OCI-LY7 (cell line): ENCODE results near the gene DAPK2. TPM values are rescaled to one million over a fixed set of nuclear protein-coding genes. Genes with fewer than 3 reads are reported as not detected.

Source experiments
- BruUV-seq: library from RNA; stranded (reverse); fragments of 400-500 nt; replicated peaks from 2 replicates; lab custom pipeline; 2021; lab: Mats Ljungman, UMichigan
- CTCF ChIA-PET: fragments of 300-600 bp; sonication (Branson Sonifier 250); formaldehyde crosslinking; loops from one replicate; lab custom pipeline; 2022; ENCODE audit warnings: antibody characterized with exemption; ENCODE audit not compliant: unreplicated experiment; lab: Charles Lee
- POLR2A ChIA-PET: fragments of 300-600 bp; sonication (Branson Sonifier 250); formaldehyde crosslinking; loops from one replicate; lab custom pipeline; 2022; ENCODE audit warnings: antibody characterized with exemption; lab: Charles Lee
- DNase-seq: peaks from one replicate; pipeline ENCODE4 v3.0.0-alpha.2; 2015; ENCODE audit warnings: low spot score
- H2AFZ ChIP-seq: fragments of 200-600 bp; sonication (generic), shearing (Covaris generic); 2 replicates; pipeline ENCODE4 v1.6.1; 2014; ENCODE audit warnings: mild to moderate bottlenecking, antibody characterized with exemption, low read length, moderate library complexity
- H3K27ac ChIP-seq: fragments of 200-600 bp; sonication (generic); 2 replicates; pipeline ENCODE4 v1.5.1; 2014; ENCODE audit warnings: mixed run types, low read depth, mild to moderate bottlenecking, moderate library complexity, low read length, inconsistent platforms; ENCODE audit not compliant: poor library complexity, severe bottlenecking
- H3K36me3 ChIP-seq: fragments of 200-600 bp; sonication (generic); 2 replicates; pipeline ENCODE4 v1.6.1; 2014; ENCODE audit warnings: mild to moderate bottlenecking, antibody characterized with exemption, low read length, moderate library complexity, mixed read lengths; ENCODE audit not compliant: insufficient read depth
- H3K4me1 ChIP-seq: fragments of 200-600 bp; sonication (generic); 2 replicates; pipeline ENCODE4 v1.5.1; 2014; ENCODE audit warnings: mild to moderate bottlenecking, low read length; ENCODE audit not compliant: insufficient read depth, poor library complexity, severe bottlenecking
- H3K4me2 ChIP-seq: fragments of 200-600 bp; sonication (generic); 2 replicates; pipeline ENCODE4 v1.6.1; 2014; ENCODE audit warnings: mild to moderate bottlenecking, low read length
- H3K4me3 ChIP-seq: fragments of 200-600 bp; sonication (generic); 2 replicates; pipeline ENCODE4 v1.5.1; 2014; ENCODE audit warnings: mild to moderate bottlenecking, low read depth, low read length; ENCODE audit not compliant: poor library complexity, severe bottlenecking
- H3K79me2 ChIP-seq: fragments of 200-600 bp; sonication (generic); 2 replicates; pipeline ENCODE4 v1.6.1; 2016; ENCODE audit warnings: low read depth, mild to moderate bottlenecking, low read length, moderate library complexity, mixed read lengths; ENCODE audit not compliant: insufficient read depth
- H3K9me2 ChIP-seq: fragments of 200-600 bp; sonication (generic); 2 replicates; pipeline ENCODE4 v1.6.1; 2016; ENCODE audit warnings: mild to moderate bottlenecking, low read length, mixed read lengths; ENCODE audit not compliant: insufficient read depth
- H3K9me3 ChIP-seq: fragments of 200-600 bp; sonication (generic); 2 replicates; pipeline ENCODE4 v1.6.1; 2014; ENCODE audit warnings: mild to moderate bottlenecking, mixed run types, low read length, mixed read lengths
- H4K20me1 ChIP-seq: fragments of 200-600 bp; sonication (generic); 2 replicates; pipeline ENCODE4 v1.6.1; 2014; ENCODE audit warnings: mild to moderate bottlenecking, antibody characterized with exemption, low read length, moderate library complexity, mixed read lengths; ENCODE audit not compliant: insufficient read depth
- CTCF ChIP-seq: fragments of 200-600 bp; sonication (generic); conservative IDR thresholded peaks from 2 replicates; pipeline ENCODE4 v1.5.1; 2014; ENCODE audit warnings: mild to moderate bottlenecking, antibody characterized with exemption, low read length, moderate library complexity, mixed read lengths
- EZH2phosphoT487 ChIP-seq: fragments of 200-600 bp; sonication (generic); IDR thresholded peaks from 2 replicates; pipeline ENCODE4 v1.6.1; 2018; ENCODE audit warnings: low read depth, borderline replicate concordance, mild to moderate bottlenecking, mixed run types, antibody characterized with exemption, low read length, moderate library complexity, mixed read lengths
- intact Hi-C: fragments of 100-400 bp; cut with micrococcal nuclease; formaldehyde crosslinking; loops from one replicate; pipeline ENCODE4 v1.10.0; 2022; ENCODE audit not compliant: unreplicated experiment
- total RNA-seq, 2 experiments: library from RNA; depleted of rRNA in 1 of 2; stranded (reverse); fragments of >200 nt in 1 of 2; shearing (Covaris generic) in 1 of 2; gene quantifications; 2 replicates each; pipeline ENCODE4 v1.2.3, GENCODE V29; 2014 to 2022

DAPK2 gene
- total RNA-seq, 2 experiments from 2014 or later, result 0.36 to 1.2 TPM

DNA sequence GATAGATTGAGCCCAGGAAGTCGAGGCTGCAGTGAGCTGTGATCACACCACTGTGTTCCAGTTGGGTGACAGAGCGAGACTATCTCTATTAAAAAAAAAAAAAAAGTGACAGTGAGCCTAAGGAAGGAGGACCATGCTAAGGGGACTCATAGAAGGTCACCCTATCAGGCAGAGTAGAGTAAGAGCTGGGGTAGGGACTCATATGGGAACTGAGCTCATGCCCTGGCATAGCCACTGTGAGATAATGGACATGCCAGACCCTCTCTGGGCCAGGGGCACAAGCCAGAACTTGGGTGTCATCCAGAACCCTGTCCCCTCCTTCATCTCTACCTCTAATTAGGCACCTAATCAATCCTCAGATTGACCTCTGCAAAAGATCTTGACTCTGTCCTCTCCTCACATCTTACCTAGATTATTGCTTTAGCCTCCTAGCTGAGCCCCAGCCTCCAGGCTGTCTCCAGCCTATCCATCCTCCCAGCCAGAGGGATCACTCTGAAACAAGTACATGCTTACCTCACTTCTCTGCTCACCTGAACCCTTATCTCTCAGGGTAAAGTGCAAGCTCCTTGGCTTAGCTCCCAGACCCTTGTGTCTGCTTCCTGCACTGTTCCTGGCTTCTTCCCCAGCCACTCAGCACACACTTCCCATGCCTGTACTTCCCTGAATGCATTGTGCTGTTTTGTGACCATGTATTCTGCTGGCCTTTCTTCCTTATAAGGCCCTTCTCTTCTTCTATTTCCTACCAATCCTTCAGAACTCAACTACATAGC is 76.4 kb downstream of the DAPK2 start:
- no peaks in the 10 kb centered on the region for H3K9me3 ChIP-seq
- H3K79me2 ChIP-seq, result no peaks in the 10 kb centered on the region
- no peak for DNase-seq
- H3K36me3 ChIP-seq, result no peaks in the 10 kb centered on the region
- no peak overlapping the region for H3K4me2 ChIP-seq
- intact Hi-C loops, result no loop called here
- H4K20me1 ChIP-seq, result no peaks in the 10 kb centered on the region
- H3K4me1 ChIP-seq, result peaks cover 24% of the 10 kb centered on the region
- ChIA-PET CTCF (no interaction called here), POLR2A (interaction anchor here (0.7 to 1.4 kb wide), 3 partner anchors 8 to 55 kb away, joined by 3 to 4 read pairs (median 3); no protein-coding TSS in a partner anchor)
- H3K4me3 ChIP-seq, result no peak overlapping the region
- H3K27ac ChIP-seq, result no peak overlapping the region
- no TSS peak for BruUV-seq
- H2AFZ ChIP-seq, result no peak overlapping the region
- no peaks in the 10 kb centered on the region for H3K9me2 ChIP-seq
- TF ChIP-seq EZH2phosphoT487 (no peak), CTCF (no peak)

DNA sequence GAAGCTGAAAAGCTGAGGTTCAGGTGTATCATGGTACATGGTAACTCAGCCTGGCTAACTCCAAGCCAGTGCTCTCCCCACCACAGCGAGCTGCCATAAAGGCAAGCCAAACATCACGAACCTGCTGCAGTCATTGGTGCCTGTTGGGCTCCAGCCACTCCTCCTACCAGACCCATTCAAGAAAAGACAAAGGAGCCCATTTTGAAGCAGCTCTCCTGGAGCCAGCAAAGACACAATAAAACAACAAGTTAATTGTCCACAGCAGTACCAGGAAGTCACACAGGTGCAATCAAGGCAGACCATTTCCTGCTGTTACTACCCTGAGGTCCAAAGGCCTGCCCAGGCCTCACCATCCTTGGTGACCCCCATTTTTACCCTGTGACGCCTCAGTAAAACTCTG is 77.6 kb downstream of the DAPK2 start:
- no peaks in the 10 kb centered on the region for H3K79me2 ChIP-seq
- no peaks in the 10 kb centered on the region for H3K36me3 ChIP-seq
- H4K20me1 ChIP-seq, result no peaks in the 10 kb centered on the region
- intact Hi-C loops, result no loop called here
- no peaks in the 10 kb centered on the region for H3K9me2 ChIP-seq
- DNase-seq, result no peak
- no peak overlapping the region for H3K4me3 ChIP-seq
- H3K4me2 ChIP-seq, result no peak overlapping the region
- H2AFZ ChIP-seq, result peak overlapping the region; percentile 34; the same call in 1 of the 2 replicates
- no peak overlapping the region for H3K27ac ChIP-seq
- H3K9me3 ChIP-seq, result no peaks in the 10 kb centered on the region
- no peak for TF ChIP-seq EZH2phosphoT487
- TF ChIP-seq CTCF, result no peak
- H3K4me1 ChIP-seq, result peaks cover 24% of the 10 kb centered on the region
- ChIA-PET POLR2A (interaction anchor here (1.0 to 1.4 kb wide), 4 partner anchors 9 to 33 kb away, joined by 3 to 4 read pairs (median 3); no protein-coding TSS in a partner anchor), CTCF (no interaction called here)
- BruUV-seq, result no TSS peak

DNA sequence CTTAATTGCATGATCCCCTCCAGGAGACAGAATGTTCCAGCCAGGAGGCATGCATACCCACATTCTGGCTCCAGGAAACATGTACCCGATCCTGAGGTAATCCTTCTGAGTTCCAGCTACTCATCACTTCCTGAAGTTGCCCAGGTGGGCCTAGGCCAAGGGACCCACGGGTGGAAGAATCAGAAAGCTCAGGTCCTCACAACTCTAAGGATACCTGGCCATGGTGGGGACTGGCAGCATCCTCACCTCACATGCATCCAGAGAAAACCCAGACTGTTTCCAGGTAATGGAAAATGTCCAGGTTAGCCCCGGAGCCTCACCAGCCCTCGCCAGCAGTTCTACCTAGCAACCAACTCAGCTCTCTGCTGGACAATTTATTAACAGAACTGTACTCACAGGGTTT is 78.2 kb downstream of the DAPK2 start:
- Histone ChIP-seq H3K4me2 (no peak overlapping the region), H3K79me2 (no peaks in the 10 kb centered on the region), H4K20me1 (no peaks in the 10 kb centered on the region), H3K4me1 (peaks cover 24% of the 10 kb centered on the region), H3K27ac (no peak overlapping the region), H3K9me2 (no peaks in the 10 kb centered on the region), H3K9me3 (no peaks in the 10 kb centered on the region), H3K4me3 (no peak overlapping the region), H2AFZ (peak overlapping the region; percentile 34; the same call in 1 of the 2 replicates), H3K36me3 (no peaks in the 10 kb centered on the region)
- TF ChIP-seq EZH2phosphoT487 (no peak), CTCF (no peak)
- ChIA-PET POLR2A (interaction anchor here (0.6 to 1.4 kb wide), 7 partner anchors 10 to 565 kb away, joined by 3 to 4 read pairs (median 3); no protein-coding TSS in a partner anchor), CTCF (no interaction called here)
- BruUV-seq, result no TSS peak
- intact Hi-C loops, result no loop called here
- DNase-seq, result no peak
